HepG2 (cell line): ENCODE data around the gene RNASE12. TPM values are rescaled to one million over a fixed set of nuclear protein-coding genes. Genes with fewer than 3 reads are reported as not detected.
A peak's percentile ranks its signal among the peaks of the same experiment; 100 is the strongest.

Source experiments
- ATF3 ChIP-seq: sonication (generic); formaldehyde crosslinking; IDR thresholded peaks from 2 replicates; pipeline ENCODE4 v1.4.0; 2020; ENCODE audit warnings: missing genetic modification reagents
- IRF1 ChIP-seq: sonication (generic); formaldehyde crosslinking; IDR thresholded peaks from 2 replicates; pipeline ENCODE4 v1.4.0; 2020; ENCODE audit warnings: low read depth, mild to moderate bottlenecking, missing genetic modification reagents
- ISX ChIP-seq: sonication (generic); formaldehyde crosslinking; conservative IDR thresholded peaks from 2 replicates; pipeline ENCODE4 v1.5.0; 2020; ENCODE audit warnings: missing genetic modification reagents
- MEIS2 ChIP-seq: sonication (generic); formaldehyde crosslinking; IDR thresholded peaks from 2 replicates; pipeline ENCODE4 v1.9.0; 2021; ENCODE audit warnings: mild to moderate bottlenecking, missing genetic modification reagents
- MZF1 ChIP-seq: sonication (generic); formaldehyde crosslinking; IDR thresholded peaks from 2 replicates; pipeline ENCODE4 v1.8.1; 2023; ENCODE audit warnings: mild to moderate bottlenecking, missing genetic modification reagents, borderline replicate concordance
- PCBP1 ChIP-seq: fragments of 200-400 bp; formaldehyde crosslinking; IDR thresholded peaks from 2 replicates; pipeline ENCODE4 v1.6.1; 2017; ENCODE audit warnings: mild to moderate bottlenecking, low read depth, low read length, borderline replicate concordance
- REL ChIP-seq: sonication (generic); formaldehyde crosslinking; conservative IDR thresholded peaks from 2 replicates; pipeline ENCODE4 v1.8.0; 2022; ENCODE audit warnings: mild to moderate bottlenecking, missing genetic modification reagents, moderate library complexity
- RXRB ChIP-seq: IDR thresholded peaks from 2 replicates; pipeline ENCODE4 v1.6.1; 2016; ENCODE audit warnings: borderline replicate concordance, missing genetic modification reagents, missing compliant biosample characterization
- SALL1 ChIP-seq: sonication (generic); formaldehyde crosslinking; IDR thresholded peaks from 2 replicates; pipeline ENCODE4 v1.8.0; 2022; ENCODE audit warnings: mild to moderate bottlenecking, missing genetic modification reagents
- SMC3 ChIP-seq: IDR thresholded peaks from 2 replicates; pipeline ENCODE4 v1.6.1; 2011; ENCODE audit warnings: low read length, improper control_type of control experiment
- SRSF1 ChIP-seq: fragments of 200-400 bp; formaldehyde crosslinking; optimal IDR thresholded peaks from 2 replicates; pipeline ENCODE3; 2017; ENCODE audit warnings: mild to moderate bottlenecking, low read depth, low read length, moderate library complexity
- U2AF1 ChIP-seq: fragments of 200-400 bp; formaldehyde crosslinking; optimal IDR thresholded peaks from 2 replicates; pipeline ENCODE3; 2017; ENCODE audit warnings: mild to moderate bottlenecking, low read depth, low read length
- ZNF143 ChIP-seq: sonication (generic); formaldehyde crosslinking; IDR thresholded peaks from 2 replicates; pipeline ENCODE4 v1.4.0; 2020; ENCODE audit warnings: missing genetic modification reagents
- ZNF354B ChIP-seq: sonication (generic); formaldehyde crosslinking; IDR thresholded peaks from 2 replicates; pipeline ENCODE4 v1.8.0; 2022; ENCODE audit warnings: mild to moderate bottlenecking, missing genetic modification reagents
- ZNF512 ChIP-seq: sonication (generic); formaldehyde crosslinking; IDR thresholded peaks from 2 replicates; pipeline ENCODE4 v1.4.0; 2020; ENCODE audit warnings: mild to moderate bottlenecking, missing genetic modification reagents
- ZNF598 ChIP-seq: sonication (generic); formaldehyde crosslinking; IDR thresholded peaks from 2 replicates; pipeline ENCODE4 v1.5.1; 2020; ENCODE audit warnings: mild to moderate bottlenecking, missing genetic modification reagents, borderline replicate concordance
- polyA plus RNA-seq, 8 experiments: library from polyadenylated mRNA; depleted of rRNA in 3 of 8; stranded (reverse) in 7 of 8; unstranded in 1 of 8; fragments of >200 nt; fragmentation: Illumina TruSeq in 4 of 8; extraction: Trizol in 4 of 8; gene quantifications; 2 replicates each; pipeline versions ENCODE4 v1.2.1 to v1.2.3, GENCODE V29; 2011 to 2016; ENCODE audit warnings: low read depth in 4 of 8, missing spikeins in 1 of 8, mixed read lengths in 1 of 8; ENCODE audit not compliant: insufficient read depth in 1 of 8
- total RNA-seq, 5 experiments: library from RNA; depleted of rRNA; stranded (reverse); fragments of >200 nt; fragmentation: Illumina TruSeq; extraction: Trizol; gene quantifications; 2 replicates each; pipeline ENCODE4 v1.2.3, GENCODE V29; 2016; ENCODE audit warnings: low read depth in 1 of 5
- TF ChIP-seq, protein P1 (sequence below): sonication (generic); formaldehyde crosslinking; IDR thresholded peaks from 2 replicates; pipeline ENCODE4 v1.8.0; 2022; ENCODE audit warnings: mild to moderate bottlenecking, missing genetic modification reagents, borderline replicate concordance
- TF ChIP-seq, protein P2 (sequence below): sonication (generic); formaldehyde crosslinking; IDR thresholded peaks from 2 replicates; pipeline ENCODE4 v1.8.0; 2022; ENCODE audit warnings: mild to moderate bottlenecking, missing genetic modification reagents

Gene RNASE12
- total and polyA plus RNA-seq, 2 of the 13 experiments (the other 11 are each of a cell fraction or from before 2014, with no cell fraction given): not detected

DNA sequence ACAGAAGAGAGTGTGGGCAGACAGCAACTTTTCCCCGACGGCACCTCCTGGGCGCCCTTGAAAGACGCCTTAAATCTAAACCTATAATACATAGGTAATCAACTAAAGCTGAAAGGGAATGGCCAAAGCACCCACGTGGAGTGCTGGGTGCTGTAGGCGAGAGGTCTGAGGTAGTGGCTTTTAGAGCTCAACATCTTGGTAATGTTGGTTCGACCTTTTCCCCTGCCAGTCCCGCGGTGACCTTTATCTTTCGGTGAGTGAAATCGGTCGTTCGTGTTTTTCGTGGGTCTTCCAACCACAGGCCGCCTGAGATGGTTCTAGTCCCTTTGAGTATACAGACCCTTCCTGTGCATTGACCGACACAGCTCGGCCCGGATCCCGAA is 41.3 kb upstream of the RNASE12 start (continued):
- TF ChIP-seq REL (CRISPR knock-in tag) (no peak), MEIS2 (CRISPR knock-in tag) (no peak), SRSF1 (no peak), ZNF512 (no peak), IRF1 (CRISPR knock-in tag) (no peak), ZNF354B (no peak), ZNF598 (peak; percentile 40; the same call in 1 of the 2 replicates), U2AF1 (no peak), SMC3 (no peak), ISX (no peak), SALL1 (CRISPR knock-in tag) (no peak), ATF3 (CRISPR knock-in tag) (no peak), ZNF143 (no peak), RXRB (CRISPR knock-in tag) (no peak), PCBP1 (no peak), MZF1 (CRISPR knock-in tag) (no peak)
- TF ChIP-seq, protein P1, sequence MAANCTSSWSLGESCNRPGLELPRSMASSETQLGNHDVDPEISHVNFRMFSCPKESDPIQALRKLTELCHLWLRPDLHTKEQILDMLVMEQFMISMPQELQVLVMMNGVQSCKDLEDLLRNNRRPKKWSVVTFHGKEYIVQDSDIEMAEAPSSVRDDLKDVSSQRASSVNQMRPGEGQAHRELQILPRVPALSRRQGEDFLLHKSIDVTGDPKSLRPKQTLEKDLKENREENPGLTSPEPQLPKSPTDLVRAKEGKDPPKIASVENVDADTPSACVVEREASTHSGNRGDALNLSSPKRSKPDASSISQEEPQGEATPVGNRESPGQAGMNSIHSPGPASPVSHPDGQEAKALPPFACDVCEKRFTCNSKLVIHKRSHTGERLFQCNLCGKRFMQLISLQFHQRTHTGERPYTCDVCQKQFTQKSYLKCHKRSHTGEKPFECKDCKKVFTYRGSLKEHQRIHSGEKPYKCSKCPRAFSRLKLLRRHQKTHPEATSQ (CRISPR knock-in tag): no peak
- TF ChIP-seq, protein P2, sequence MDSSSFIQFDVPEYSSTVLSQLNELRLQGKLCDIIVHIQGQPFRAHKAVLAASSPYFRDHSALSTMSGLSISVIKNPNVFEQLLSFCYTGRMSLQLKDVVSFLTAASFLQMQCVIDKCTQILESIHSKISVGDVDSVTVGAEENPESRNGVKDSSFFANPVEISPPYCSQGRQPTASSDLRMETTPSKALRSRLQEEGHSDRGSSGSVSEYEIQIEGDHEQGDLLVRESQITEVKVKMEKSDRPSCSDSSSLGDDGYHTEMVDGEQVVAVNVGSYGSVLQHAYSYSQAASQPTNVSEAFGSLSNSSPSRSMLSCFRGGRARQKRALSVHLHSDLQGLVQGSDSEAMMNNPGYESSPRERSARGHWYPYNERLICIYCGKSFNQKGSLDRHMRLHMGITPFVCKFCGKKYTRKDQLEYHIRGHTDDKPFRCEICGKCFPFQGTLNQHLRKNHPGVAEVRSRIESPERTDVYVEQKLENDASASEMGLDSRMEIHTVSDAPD: no peak
